Measurements from ENCODE around the gene ZNF790. TPM values are rescaled to one million over a fixed set of nuclear protein-coding genes. Genes with fewer than 3 reads are reported as not detected.

Gene ZNF790
- total and polyA plus RNA-seq, 2 of the 8 experiments (the other 6 are each of a cell fraction or from before 2014, with no cell fraction given), result 1.7 to 7.2 TPM

- POLR2A ChIA-PET (ENCODE audit: partially characterized antibody), result interaction anchor here (2.2 to 5.1 kb wide), 3 partner anchors 13 to 279 kb away, joined by 4 to 103 read pairs (median 14); partner anchors contain the start of genes ZNF529 and ZNF790
- H4K8ac ChIP-seq (ENCODE audit: extremely low read depth, insufficient read depth, low read length), result no peak overlapping the region
- no peaks in the 10 kb centered on the region for H4K20me1 ChIP-seq (replicated peaks in 1 of 2; ENCODE audit: control insufficient read depth in 1 of 2, insufficient read depth in 2 of 2, low read length in 2 of 2)
- H3K56ac ChIP-seq (replicated peaks; ENCODE audit: insufficient read length, low read depth, low read length), result no peak overlapping the region
- peaks cover 8% of the 10 kb centered on the region for H3K79me1 ChIP-seq (ENCODE audit: low read depth, low read length)
- H4K5ac ChIP-seq (ENCODE audit: insufficient read length, low read depth, low read length), result no peak overlapping the region
- WGBS, 2 experiments (ENCODE audit: extremely low coverage in 1 of 2, insufficient coverage in 1 of 2, insufficient read length in 1 of 2, insufficient replicate concordance in 2 of 2, low coverage in 1 of 2, low lambda C conversion rate in 2 of 2, missing lambda C conversion rate in 1 of 2), result 94% methylated on average over 3 of the region's 3 CpGs; no CpG with 5 or more reads in 1 of the 2 experiments
- no peak overlapping the region for H3K23ac ChIP-seq (ENCODE audit: insufficient read length)
- H3K9me3 ChIP-seq (ENCODE audit: insufficient read depth in 2 of 2, low read depth in 1 of 2, low read length in 1 of 2), result peaks cover 0 to 2% of the 10 kb centered on the region in 2 experiments; a peak in 1 of 4 replicates
- no peak overlapping the region for H2BK120ac ChIP-seq (replicated peaks; ENCODE audit: low read depth, low read length)
- H2AFZ ChIP-seq (ENCODE audit: low read length), result no peak overlapping the region
- H2BK15ac ChIP-seq (ENCODE audit: low read length), result no peak overlapping the region
- H3K9ac ChIP-seq (replicated peaks in 1 of 4; ENCODE audit: extremely low read depth in 1 of 4, low read depth in 3 of 4, low read length in 3 of 4), result peak overlapping the region in 1 of 4 experiments; percentile 94; a peak in 1 of 7 replicates
- no peak overlapping the region for H2BK12ac ChIP-seq (ENCODE audit: low read depth, low read length)
- TF ChIP-seq SUZ12 (IDR thresholded peaks at IDR 0.05; ENCODE audit: low read length) (no peak), MAFK (IDR thresholded peaks at IDR 0.05; ENCODE audit: low read depth, low read length) (no peak), GTF2F1 (IDR thresholded peaks at IDR 0.05; ENCODE audit: borderline replicate concordance, low read depth, low read length) (no peak), USF2 (IDR thresholded peaks at IDR 0.05; ENCODE audit: low read length) (no peak)
- DNase-seq (ENCODE audit: low read depth in 1 of 2, low spot score in 2 of 2) (no peak), FAIRE-seq (no peak)
- no peak overlapping the region for H3K4ac ChIP-seq (replicated peaks; ENCODE audit: insufficient read length, low read depth, low read length)
- H3K79me2 ChIP-seq (ENCODE audit: control insufficient read depth in 1 of 2, insufficient read depth in 2 of 2, low read length in 2 of 2), result peaks cover 0 to 21% of the 10 kb centered on the region in 2 experiments; a peak in 2 of 4 replicates
- H3K4me3 ChIP-seq (ENCODE audit: extremely low read depth in 1 of 4, insufficient read depth in 2 of 4, low read depth in 3 of 4, low read length in 4 of 4), result peak overlapping the region; percentile 89 to 99 (median 96); a peak in 6 of 8 replicates
- H3K27me3 ChIP-seq (replicated peaks in 1 of 4; ENCODE audit: control insufficient read depth in 3 of 4, extremely low read depth in 1 of 4, insufficient read depth in 3 of 4, low read length in 3 of 4), result no peaks in the 10 kb centered on the region
- H3K36me3 ChIP-seq (ENCODE audit: control insufficient read depth in 2 of 4, insufficient read depth in 4 of 4, low read length in 3 of 4), result peaks cover 2 to 16% (median 7%) of the 10 kb centered on the region in 4 experiments; a peak in 5 of 8 replicates
- H3K4me2 ChIP-seq (ENCODE audit: insufficient read depth in 1 of 2, low read depth in 2 of 2, low read length in 2 of 2), result peak overlapping the region; percentile 93 to 100; a peak in 3 of 4 replicates
- no peak overlapping the region for H3K18ac ChIP-seq (ENCODE audit: extremely low read depth, low read length)
- H4K91ac ChIP-seq (replicated peaks; ENCODE audit: insufficient read length, low read length), result no peak overlapping the region
- CTCF ChIA-PET (ENCODE audit: partially characterized antibody), result no interaction called here
- no peak overlapping the region for H3K27ac ChIP-seq (ENCODE audit: low read depth, low read length)
- H3K23me2 ChIP-seq (ENCODE audit: low read depth, low read length), result peaks cover 16% of the 10 kb centered on the region
- no peak overlapping the region for H2AK5ac ChIP-seq (ENCODE audit: low read depth, low read length)
- peaks cover 0 to 2% (median 0%) of the 10 kb centered on the region in 4 experiments; a peak in 3 of 7 replicates for H3K4me1 ChIP-seq (replicated peaks in 1 of 4; ENCODE audit: control insufficient read depth in 3 of 4, insufficient read depth in 4 of 4, low read length in 3 of 4)
- no peak overlapping the region for H2BK5ac ChIP-seq (ENCODE audit: low read depth, low read length)
- no peak overlapping the region for H3K14ac ChIP-seq (ENCODE audit: insufficient read length)
- no peak overlapping the region for H2BK20ac ChIP-seq (ENCODE audit: low read length)
Observed at GRCh38 chr19:36851898-36852297, 13.7 kb upstream of the ZNF790 start.

All from H1 (cell line).